Suprapubic skin (tissue), 4 donors: ENCODE results near the gene TM6SF1. TPM values are rescaled to one million over a fixed set of nuclear protein-coding genes. Genes with fewer than 3 reads are reported as not detected.

Source experiments
- DNase-seq, 2 donors: peaks; one replicate each; pipeline ENCODE4 v3.0.0-alpha.2; 2019; ENCODE audit warnings: low spot score in 2 of 2
- H3K27ac ChIP-seq: fragments of 200-600 bp; sonication (generic); one replicate; pipeline ENCODE4 v1.5.1; 2019
- H3K27me3 ChIP-seq: fragments of 200-600 bp; sonication (generic); one replicate; pipeline ENCODE4 v1.5.1; 2019
- H3K36me3 ChIP-seq: fragments of 200-600 bp; sonication (generic); one replicate; pipeline ENCODE4 v1.5.1; 2019
- H3K4me1 ChIP-seq: fragments of 200-600 bp; sonication (generic); one replicate; pipeline ENCODE4 v1.5.1; 2019
- H3K4me3 ChIP-seq: fragments of 200-600 bp; sonication (generic); one replicate; pipeline ENCODE4 v1.5.1; 2019; ENCODE audit warnings: mild to moderate bottlenecking
- H3K9me3 ChIP-seq: fragments of 200-600 bp; sonication (generic); one replicate; pipeline ENCODE4 v1.5.1; 2019
- CTCF ChIP-seq, 2 donors: fragments of 200-600 bp in 1 of 2; fragments of 450-650 bp in 1 of 2; sonication (generic) in 1 of 2; IDR thresholded peaks; one replicate each; pipeline ENCODE4 v1.5.1; 2016 to 2019; ENCODE audit warnings: antibody characterized with exemption in 2 of 2, mild to moderate bottlenecking in 1 of 2, moderate library complexity in 1 of 2
- EP300 ChIP-seq: sonication (generic); formaldehyde crosslinking; IDR thresholded peaks from one replicate; pipeline ENCODE4 v1.6.1; 2017; ENCODE audit warnings: antibody characterized with exemption
- POLR2A ChIP-seq, 2 donors: fragments of 450-650 bp; IDR thresholded peaks; one replicate each; pipeline ENCODE4 v1.6.1; 2017; ENCODE audit warnings: antibody characterized with exemption in 2 of 2, mild to moderate bottlenecking in 2 of 2, moderate library complexity in 2 of 2
- POLR2AphosphoS5 ChIP-seq, 3 donors: sonication (generic); formaldehyde crosslinking; IDR thresholded peaks; one replicate each; pipeline ENCODE4 v1.6.1; 2017; ENCODE audit warnings: antibody characterized with exemption in 3 of 3
- WGBS: methylation state at CpG from one replicate; pipeline ENCODE4 v1.1.5; 2018; 5-methylcytosine and 5-hydroxymethylcytosine counted together
- total RNA-seq, 4 donors: library from RNA; depleted of rRNA; stranded (reverse); fragments of >200 nt; gene quantifications; one replicate each; pipeline ENCODE4 v1.1.0, GENCODE V29; 2016

TM6SF1 gene
- total RNA-seq = 1 to 10 TPM; 1.6 to 2.7 (median 2.3) TPM

GRCh38 chr15:83106994-83107840 is at the start of gene TM6SF1:
Gene TM6SF1 (plus strand): TSS chr15:83107645. CDS start chr15:83107681, 36 bp downstream.
- Histone ChIP-seq H3K9me3 (no peaks in the 10 kb centered on the region), H3K27me3 (peaks cover 50% of the 10 kb centered on the region), H3K27ac (peak within 1 kb of the TSS; percentile 55), H3K36me3 (no peaks in the 10 kb centered on the region), H3K4me3 (peak within 1 kb of the TSS; percentile 65), H3K4me1 (peaks cover 17% of the 10 kb centered on the region)
- no peak for TF ChIP-seq POLR2AphosphoS5 (IDR thresholded peaks at IDR 0.05)
- no peak for TF ChIP-seq POLR2A (IDR thresholded peaks at IDR 0.05)
- TF ChIP-seq EP300 = no peak
- TF ChIP-seq CTCF (IDR thresholded peaks at IDR 0.05) = no peak
- under 1% methylated on average over 32 of the region's 97 CpGs for WGBS
- DNase-seq = no peak

- Histone ChIP-seq H3K27me3 (no peaks in the 10 kb centered on the region), H3K36me3 (peaks cover 22% of the 10 kb centered on the region), H3K9me3 (no peaks in the 10 kb centered on the region), H3K27ac (no peak overlapping the region), H3K4me1 (peaks cover 22% of the 10 kb centered on the region), H3K4me3 (no peak overlapping the region)
- no peak for DNase-seq
- no peak for TF ChIP-seq CTCF (IDR thresholded peaks at IDR 0.05)
- no peak for TF ChIP-seq POLR2AphosphoS5 (IDR thresholded peaks at IDR 0.05)
- no peak for TF ChIP-seq POLR2A (IDR thresholded peaks at IDR 0.05)
- no peak for TF ChIP-seq EP300
- WGBS = 61% methylated on average over 7 of the region's 7 CpGs
Observed at GRCh38 chr15:83057696-83058376, 49.6 kb upstream of the TM6SF1 start.

- Histone ChIP-seq H3K27me3 (no peaks in the 10 kb centered on the region), H3K4me3 (no peak overlapping the region), H3K4me1 (peaks cover 49% of the 10 kb centered on the region), H3K36me3 (no peaks in the 10 kb centered on the region), H3K9me3 (no peaks in the 10 kb centered on the region), H3K27ac (no peak overlapping the region)
- WGBS = 10% methylated on average over 2 of the region's 2 CpGs
- DNase-seq = no peak
- TF ChIP-seq CTCF (IDR thresholded peaks at IDR 0.05) = no peak
Observed at GRCh38 chr15:83061680-83062079, 45.8 kb upstream of the TM6SF1 start.

- Histone ChIP-seq H3K27ac (no peak overlapping the region), H3K36me3 (no peaks in the 10 kb centered on the region), H3K4me1 (peaks cover 53% of the 10 kb centered on the region), H3K4me3 (no peak overlapping the region), H3K27me3 (no peaks in the 10 kb centered on the region), H3K9me3 (no peaks in the 10 kb centered on the region)
- 68% methylated on average over 3 of the region's 3 CpGs for WGBS
- no peak for TF ChIP-seq CTCF (IDR thresholded peaks at IDR 0.05)
- TF ChIP-seq POLR2AphosphoS5 (IDR thresholded peaks at IDR 0.05) = no peak
- TF ChIP-seq EP300 = no peak
- TF ChIP-seq POLR2A (IDR thresholded peaks at IDR 0.05) = no peak
- DNase-seq = no peak
Observed at GRCh38 chr15:83062768-83063180, 44.7 kb upstream of the TM6SF1 start.

- no peaks in the 10 kb centered on the region for H3K27me3 ChIP-seq
- no peak overlapping the region for H3K27ac ChIP-seq
- H3K36me3 ChIP-seq = no peaks in the 10 kb centered on the region
- peaks cover 54% of the 10 kb centered on the region for H3K4me1 ChIP-seq
- H3K9me3 ChIP-seq = no peaks in the 10 kb centered on the region
- no peak for DNase-seq
- TF ChIP-seq POLR2A (IDR thresholded peaks at IDR 0.05) = no peak
- TF ChIP-seq POLR2AphosphoS5 (IDR thresholded peaks at IDR 0.05) = no peak
- no peak overlapping the region for H3K4me3 ChIP-seq
- 86% methylated on average over 4 of the region's 4 CpGs for WGBS
Observed at GRCh38 chr15:83063551-83063950, 43.9 kb upstream of the TM6SF1 start.
